GM19193 (cell line): ENCODE results near the gene WDR4.

Source experiments
- POLR2A ChIP-seq: IDR thresholded peaks from 4 replicates; pipeline ENCODE4 v1.6.1; 2011; ENCODE audit not compliant: insufficient read depth, insufficient read length; ENCODE audit errors: extremely low read depth

Gene WDR4

DNA sequence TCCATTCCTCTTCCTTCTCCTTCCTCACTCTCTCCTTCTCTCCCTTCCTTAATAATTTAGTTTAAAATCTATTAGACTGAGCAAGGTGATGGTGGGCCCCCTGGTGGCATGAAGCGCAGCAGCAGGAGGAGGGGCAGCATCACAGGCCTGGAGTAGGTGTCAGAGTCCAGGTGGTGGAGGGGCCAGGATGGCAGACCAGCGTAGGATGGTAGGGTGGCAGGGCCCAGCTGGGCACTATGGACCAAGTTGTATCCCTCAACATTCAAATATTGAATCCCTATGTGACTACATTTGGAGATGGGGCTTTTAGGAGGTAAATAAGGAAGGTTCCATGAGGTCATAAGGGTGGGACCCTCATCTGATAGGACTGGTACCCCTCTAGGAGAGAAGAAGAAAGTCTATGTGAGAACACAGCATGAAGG is 61.0 kb downstream of the WDR4 start:
- TF ChIP-seq POLR2A: no peak

DNA sequence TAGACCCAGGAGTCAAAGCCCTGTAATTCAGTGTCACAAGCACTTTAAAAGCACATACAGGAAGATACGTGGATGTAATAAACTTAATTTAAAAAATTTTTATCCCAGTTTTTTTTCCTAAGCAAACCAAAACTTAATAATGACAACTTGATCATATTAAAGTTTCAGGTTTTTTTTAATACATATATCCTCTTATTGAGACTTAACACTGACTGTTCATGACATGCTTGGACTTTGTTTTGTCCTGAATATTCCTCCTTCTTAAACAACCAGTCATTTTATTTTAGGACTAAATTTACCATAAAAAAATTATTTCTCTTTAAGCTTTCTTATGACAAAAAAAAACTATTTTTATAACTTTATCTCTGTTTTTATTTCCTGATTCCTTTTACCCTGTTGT is 64.1 kb downstream of the WDR4 start:
- no peak for TF ChIP-seq POLR2A

DNA sequence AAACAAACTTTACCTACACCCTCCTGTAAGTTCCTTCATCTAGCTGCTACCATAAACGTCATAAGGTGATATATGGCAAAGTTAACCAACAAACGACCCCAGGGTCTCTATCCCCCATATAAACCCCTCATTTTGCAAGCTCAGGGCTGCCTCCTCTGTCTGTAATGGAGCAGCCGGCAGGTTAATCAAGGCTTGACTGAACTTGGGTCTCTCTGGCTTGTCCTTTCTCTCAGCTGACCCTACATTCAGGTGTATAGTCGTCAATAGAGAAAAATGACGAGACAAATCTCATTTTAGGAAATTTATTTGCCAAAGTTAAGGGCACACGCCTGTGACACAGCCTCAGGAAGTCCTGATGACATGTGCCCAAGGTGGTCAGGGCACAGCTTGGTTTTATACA is 67.4 kb downstream of the WDR4 start:
- TF ChIP-seq POLR2A: no peak

DNA sequence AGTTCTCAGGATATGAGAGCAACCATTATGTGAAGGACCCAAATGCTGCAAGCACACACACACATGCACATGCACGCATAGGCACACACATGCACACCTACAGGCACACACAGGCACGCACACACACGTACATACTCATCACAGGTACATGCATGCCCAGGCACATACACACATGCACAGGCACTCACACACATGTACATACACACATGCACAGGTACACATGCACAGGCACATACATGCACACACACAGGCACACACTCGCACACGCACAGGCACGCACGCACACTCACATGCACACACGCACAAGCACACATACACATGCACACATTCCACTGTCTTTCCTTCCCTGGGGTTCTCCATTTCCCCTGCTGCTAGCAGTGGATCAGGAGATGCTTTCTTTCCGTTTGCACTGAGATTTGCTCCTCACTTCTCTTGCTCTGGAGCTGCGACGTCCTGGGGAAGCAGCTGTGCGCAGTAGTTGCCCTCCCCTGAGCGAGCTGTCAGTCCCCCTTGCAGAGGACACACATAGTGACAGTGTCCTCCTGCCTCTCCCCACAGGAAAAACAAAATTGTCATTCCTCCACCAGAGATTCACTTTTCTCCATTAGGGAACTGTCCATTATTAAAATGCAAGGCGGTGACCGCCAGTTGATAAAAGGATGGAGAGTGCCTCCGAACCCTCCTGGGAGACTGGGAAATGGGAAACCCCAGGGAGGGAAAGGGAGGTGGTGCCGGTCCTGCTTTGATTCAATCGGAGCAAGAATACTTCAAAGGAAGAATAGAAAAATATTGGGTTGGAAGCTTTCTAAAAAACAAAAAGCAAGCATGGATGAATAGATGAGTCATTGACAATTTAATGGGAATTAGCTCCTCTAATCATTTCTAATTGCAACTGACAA is 69.5 kb downstream of the WDR4 start:
- TF ChIP-seq POLR2A: no peak

DNA sequence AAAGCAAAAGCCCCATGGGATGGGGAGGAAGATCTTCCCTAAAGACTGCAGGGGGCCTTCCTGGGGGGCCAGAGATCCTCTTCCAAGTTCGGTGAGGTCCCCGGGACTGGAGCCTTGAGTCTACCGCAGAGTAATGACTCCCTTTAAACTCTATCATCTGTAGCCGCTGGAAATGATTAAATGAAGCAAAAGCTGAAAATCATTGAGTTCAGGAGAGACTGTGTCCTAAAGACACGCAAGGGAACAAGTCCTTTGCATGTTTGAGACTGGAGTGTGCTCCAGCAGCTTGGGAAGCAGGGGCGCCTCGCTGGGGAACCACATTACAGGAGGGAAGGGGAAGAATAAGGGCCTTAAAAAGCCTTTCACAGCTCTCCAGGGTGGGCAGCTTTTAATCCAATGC is 70.2 kb downstream of the WDR4 start:
- no peak for TF ChIP-seq POLR2A

DNA sequence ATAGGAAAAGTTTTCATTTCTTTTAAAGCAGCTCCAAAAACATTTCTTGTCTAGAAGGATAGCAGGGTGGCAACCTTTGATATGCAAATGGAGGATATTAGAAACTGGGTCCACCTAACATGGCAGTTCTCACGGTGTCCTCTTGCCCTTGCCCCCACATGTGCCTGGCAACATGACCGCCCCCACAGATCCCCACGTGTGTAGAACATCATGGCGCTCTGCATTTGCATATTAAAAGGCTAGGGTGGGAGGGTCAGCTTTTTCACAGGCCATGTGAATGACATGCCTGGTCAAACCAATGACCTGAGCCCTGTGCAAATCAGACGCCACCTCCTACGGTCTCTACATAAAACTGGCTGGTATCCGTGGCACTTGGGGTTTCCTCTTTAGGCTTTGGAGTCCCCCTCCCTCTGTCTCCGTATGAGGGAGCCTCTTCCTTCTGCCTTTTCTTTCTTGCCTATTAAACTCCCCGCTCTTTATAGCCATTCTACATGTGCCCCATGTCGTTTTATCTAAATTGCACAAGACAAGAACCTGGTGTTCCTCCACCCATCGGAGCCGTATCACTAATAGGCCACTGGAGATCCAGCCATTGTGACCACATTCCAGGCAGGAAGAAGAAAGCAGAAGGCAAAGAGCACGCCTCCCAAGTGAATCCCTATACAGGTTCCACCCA is 71.3 kb downstream of the WDR4 start:
- no peak for TF ChIP-seq POLR2A

DNA sequence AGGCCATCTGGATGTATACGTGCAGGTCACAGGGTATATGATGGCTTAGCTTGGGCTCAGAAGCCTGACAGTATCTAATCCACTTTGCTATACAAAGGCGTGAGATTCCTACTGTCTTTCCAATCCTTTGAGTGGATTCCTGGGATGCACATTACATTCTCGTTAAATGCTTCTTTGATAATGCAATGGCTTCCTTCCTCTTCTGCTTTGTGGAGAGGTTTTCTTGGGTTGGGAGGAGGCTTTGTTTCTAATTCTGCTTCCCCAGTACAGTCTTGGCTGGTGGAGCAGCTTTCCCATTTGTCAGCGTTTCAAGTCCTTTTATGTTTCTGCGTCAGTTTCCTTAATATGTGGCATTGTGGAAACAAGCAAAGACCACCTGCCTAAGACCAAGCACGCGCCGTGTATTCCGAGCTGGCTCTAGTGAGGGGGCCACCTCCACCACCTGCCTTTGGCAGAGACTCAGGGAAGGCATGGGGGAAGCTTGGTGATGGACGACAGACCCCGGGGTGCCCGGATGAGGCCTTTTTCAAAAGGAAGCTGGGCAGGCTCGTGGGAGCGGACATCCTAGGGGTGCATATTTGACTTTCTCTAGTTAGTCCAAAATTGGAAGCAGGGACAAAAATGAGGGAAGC is 72.7 kb downstream of the WDR4 start:
- no peak for TF ChIP-seq POLR2A

DNA sequence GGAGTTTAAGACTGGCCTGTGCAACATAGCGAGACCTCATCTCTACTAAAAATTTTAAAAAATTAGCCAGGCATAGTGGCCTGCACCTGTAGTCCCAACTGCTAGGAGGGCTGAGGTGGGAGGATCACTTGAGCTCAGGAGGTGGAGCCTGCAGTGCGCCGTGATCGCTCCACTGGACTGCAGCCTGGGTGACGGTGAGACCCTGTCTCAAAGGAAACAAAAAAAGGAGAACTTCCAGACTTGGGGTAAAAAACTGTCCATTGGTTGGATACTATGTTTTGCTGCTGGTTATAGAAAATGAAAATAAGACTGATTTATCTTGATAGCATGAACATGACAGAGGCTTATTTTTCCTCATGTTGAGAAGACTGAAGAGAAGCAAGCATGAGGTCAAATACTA is 79.4 kb downstream of the WDR4 start:
- TF ChIP-seq POLR2A: no peak

DNA sequence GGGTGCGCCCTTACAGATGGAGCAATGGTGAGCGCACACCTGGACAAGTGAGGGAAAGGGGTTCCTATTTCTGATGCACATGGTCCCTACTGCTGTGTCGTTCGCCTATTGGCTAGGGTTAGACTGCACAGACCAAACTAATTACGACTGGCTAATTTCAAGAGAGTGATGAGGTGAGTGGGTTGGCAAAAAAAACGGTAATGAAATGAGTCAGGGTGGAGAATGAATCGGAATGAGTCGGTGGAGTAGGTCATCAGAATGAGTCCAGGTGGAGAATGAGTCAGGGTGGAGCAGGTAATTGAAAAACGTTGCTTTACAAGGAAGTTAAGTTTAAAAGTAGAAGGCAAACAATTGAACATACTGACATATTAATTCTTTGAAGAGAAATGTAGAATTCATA is 79.8 kb downstream of the WDR4 start:
- TF ChIP-seq POLR2A: no peak
